LNCAP (cell line): Measurements from ENCODE around the gene BMF.

Experiments
- TF ChIP-seq, protein P1 (sequence below): fragments of 450-650 bp; IDR thresholded peaks from 2 replicates; pipeline ENCODE4 v1.5.1; 2017; ENCODE audit warnings: mild to moderate bottlenecking

Gene BMF

GRCh38 chr15:40098489-40099261 lies 10.0 kb downstream of the BMF start:
- TF ChIP-seq, protein P1, sequence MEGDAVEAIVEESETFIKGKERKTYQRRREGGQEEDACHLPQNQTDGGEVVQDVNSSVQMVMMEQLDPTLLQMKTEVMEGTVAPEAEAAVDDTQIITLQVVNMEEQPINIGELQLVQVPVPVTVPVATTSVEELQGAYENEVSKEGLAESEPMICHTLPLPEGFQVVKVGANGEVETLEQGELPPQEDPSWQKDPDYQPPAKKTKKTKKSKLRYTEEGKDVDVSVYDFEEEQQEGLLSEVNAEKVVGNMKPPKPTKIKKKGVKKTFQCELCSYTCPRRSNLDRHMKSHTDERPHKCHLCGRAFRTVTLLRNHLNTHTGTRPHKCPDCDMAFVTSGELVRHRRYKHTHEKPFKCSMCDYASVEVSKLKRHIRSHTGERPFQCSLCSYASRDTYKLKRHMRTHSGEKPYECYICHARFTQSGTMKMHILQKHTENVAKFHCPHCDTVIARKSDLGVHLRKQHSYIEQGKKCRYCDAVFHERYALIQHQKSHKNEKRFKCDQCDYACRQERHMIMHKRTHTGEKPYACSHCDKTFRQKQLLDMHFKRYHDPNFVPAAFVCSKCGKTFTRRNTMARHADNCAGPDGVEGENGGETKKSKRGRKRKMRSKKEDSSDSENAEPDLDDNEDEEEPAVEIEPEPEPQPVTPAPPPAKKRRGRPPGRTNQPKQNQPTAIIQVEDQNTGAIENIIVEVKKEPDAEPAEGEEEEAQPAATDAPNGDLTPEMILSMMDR: no peak

GRCh38 chr15:40097968-40098476 lies 10.7 kb downstream of the BMF start:
- TF ChIP-seq, protein P1: no peak

GRCh38 chr15:40097096-40097967 lies 11.3 kb downstream of the BMF start:
- TF ChIP-seq, protein P1: no peak

- TF ChIP-seq, protein P1: no peak
These were observed 12.4 kb downstream of the BMF start for GRCh38 chr15:40096094-40096891.

DNA sequence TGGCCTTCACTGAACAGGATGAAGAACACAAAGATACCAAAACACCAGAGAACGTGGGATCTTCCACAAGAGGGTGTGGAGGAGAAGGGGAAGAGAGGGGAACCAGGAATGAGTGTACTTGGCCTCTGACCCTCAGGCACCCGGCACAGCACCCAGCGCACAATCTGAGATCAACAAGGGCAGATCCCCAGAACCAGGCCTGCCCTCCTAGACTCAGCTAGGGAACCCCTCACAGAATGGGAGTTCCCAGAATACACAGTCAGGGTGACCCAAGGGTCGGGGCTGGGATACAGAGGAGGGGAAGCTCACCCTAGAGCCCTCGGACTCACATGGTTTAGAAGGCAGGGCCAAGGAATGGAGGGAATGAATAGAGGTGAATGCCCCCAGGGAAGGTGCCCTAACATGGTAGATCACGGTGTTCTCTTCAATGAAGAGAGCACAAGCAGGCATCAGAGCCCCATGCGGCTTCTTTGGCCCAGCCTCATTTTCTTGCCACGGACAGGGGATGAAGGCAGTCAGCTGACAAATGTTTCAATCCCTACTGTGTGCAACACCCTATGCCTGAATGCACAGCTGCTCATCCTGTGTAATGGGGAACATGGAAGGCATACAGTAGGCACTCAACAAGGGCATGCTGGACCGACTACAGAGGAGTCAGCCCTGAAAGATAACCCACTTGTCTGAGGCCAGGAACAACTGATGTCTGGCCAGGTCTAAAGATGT lies 13.1 kb downstream of the BMF start:
- TF ChIP-seq, protein P1: no peak

- TF ChIP-seq, protein P1: no peak
These were observed 14.5 kb downstream of the BMF start for GRCh38 chr15:40094156-40094555.
